Hippocampal formation (tissue), 2 donors: ENCODE data around the gene HCN3.
"Not testable (repeated sequence)": the region's sequence is repeated elsewhere in the genome, so short reads cannot be mapped to it uniquely, and the experiment has no call there.

Experiments
- DNase-seq, 2 donors: peaks; one replicate each; lab custom pipeline; 2025; lab: John Stamatoyannopoulos, UW

HCN3 gene

GRCh38 chr1:155284476-155284875 lies 7.2 kb downstream of the HCN3 start:
- no peak for DNase-seq

DNA sequence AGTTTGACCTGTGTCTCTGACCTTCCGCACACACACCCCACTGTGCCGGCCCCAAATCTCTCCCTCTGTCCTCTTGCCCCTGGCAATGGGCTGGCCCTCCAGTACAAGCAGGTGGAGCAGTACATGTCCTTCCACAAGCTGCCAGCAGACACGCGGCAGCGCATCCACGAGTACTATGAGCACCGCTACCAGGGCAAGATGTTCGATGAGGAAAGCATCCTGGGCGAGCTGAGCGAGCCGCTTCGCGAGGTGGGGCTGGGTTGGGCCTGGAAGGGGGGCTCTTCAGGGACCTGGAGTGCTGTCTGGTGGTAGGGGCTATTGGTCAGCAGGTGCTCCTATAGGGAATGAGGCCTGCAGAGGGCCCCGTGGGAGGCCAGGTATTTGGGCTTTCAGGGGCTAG lies 7.8 kb downstream of the HCN3 start:
- no peak for DNase-seq

GRCh38 chr1:155285631-155286044 lies 8.4 kb downstream of the HCN3 start:
- no peak for DNase-seq

- DNase-seq = no peak
Measured at GRCh38 chr1:155286544-155286943, 9.3 kb downstream of the HCN3 start.

DNA sequence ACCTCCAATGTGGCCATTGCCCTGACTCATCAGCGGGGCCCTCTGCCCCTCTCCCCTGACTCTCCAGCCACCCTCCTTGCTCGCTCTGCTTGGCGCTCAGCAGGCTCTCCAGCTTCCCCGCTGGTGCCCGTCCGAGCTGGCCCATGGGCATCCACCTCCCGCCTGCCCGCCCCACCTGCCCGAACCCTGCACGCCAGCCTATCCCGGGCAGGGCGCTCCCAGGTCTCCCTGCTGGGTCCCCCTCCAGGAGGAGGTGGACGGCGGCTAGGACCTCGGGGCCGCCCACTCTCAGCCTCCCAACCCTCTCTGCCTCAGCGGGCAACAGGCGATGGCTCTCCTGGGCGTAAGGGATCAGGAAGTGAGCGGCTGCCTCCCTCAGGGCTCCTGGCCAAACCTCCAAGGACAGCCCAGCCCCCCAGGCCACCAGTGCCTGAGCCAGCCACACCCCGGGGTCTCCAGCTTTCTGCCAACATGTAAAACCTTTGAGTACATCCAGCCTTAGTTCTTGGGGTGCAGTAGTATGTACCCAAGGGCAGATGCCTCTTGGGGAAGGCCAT lies 10.8 kb downstream of the HCN3 start:
- no peak for DNase-seq

- DNase-seq = not testable (repeated sequence)
Measured at GRCh38 chr1:155291006-155291405, 13.7 kb downstream of the HCN3 start.

DNA sequence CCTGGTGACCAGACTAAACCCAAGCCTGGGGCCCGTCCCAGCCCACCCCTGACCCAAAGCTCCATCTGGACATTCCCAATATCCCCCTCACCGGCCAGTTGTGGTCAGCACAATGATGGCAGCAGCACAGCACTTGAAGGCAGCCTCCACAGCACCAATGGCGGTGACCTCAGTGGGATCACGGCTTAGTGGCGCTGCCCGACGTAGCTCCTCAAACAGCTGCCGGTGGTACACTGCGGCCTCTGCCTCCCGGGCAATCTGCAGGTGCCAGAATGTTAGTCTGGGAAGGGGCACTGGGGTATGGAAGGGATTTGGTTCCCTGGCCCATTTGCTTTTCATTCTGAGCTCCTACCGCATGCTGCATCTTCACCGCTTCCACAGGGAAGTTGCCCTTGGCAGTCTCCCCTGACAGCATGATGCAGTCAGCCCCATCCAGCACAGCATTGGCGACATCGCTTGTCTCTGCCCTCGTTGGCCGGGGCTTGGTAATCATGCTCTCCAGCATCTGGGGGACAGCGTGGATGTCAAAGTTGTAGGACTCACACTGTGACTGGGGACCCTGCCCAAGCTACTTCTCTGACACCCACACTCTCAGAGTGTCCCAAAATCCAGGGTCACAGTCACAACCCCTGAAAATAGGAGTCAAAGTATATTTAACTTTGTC lies 16.0 kb downstream of the HCN3 start:
- no peak for DNase-seq

DNA sequence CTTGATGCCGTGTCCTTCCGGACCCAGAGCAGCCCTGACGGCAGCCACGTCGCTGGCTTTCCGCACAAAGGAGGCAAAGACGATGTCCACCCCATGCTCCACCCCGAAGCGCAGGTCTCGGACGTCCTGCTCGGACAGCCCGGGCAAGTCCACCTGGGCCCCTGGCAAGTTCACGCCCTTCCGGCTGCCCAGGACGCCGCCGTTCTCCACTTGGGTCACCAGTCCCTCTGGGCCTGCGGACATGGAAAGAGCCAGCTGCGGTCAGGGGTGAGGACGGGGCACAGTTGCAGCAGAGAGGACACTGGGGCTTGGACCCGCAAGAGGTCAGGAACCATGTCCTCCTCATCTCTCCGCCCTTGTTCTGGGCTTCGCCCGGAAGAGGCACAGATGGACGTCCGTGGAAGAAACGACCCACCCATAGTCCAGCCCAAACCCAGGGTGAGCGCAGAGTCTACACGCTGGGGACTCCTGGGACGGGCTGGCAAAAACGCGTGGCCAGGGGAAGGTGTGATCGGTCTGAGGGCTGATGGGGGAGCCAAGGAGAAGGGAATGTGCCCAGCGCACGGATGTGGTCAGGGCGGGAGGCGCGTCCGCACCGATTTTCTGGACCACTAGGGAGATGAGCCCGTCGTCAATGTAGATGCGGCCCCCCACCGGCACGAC lies 17.4 kb downstream of the HCN3 start:
- no peak for DNase-seq

DNA sequence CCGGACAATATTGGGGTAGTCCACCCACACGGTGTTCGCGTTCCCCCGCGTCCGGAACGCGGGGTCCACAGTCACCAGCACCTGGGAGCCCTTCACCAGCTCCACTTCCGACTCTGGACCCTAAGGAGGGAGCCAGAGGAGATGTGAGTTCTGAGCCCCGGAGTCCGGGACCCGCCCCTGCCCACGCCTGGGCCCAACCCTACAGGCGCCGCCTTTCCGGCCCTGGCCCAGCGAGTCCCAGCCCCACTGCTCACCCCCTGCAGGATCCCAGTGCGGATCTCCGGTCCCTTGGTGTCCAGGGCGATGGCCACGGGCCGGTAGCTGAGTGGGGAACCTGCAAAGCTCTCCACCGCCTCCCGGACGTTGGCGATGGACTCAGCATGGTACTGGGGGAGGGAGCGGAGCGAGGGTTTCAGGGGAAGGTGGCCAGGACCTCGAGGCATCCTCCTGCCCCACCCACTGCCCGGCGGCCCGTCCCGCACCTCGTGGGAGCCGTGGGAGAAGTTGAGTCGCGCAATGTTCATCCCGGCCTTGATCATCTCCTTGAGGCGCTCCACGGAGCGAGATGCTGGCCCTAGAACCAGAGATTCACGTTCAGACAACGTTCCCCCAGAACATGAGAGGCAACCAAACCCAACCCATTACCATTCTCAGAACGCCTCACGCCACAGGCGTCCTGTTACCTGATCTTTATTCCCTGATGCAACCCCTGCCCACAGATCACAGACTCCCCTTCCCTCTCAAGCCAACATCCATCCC lies 18.1 kb downstream of the HCN3 start:
- DNase-seq = no peak

DNA sequence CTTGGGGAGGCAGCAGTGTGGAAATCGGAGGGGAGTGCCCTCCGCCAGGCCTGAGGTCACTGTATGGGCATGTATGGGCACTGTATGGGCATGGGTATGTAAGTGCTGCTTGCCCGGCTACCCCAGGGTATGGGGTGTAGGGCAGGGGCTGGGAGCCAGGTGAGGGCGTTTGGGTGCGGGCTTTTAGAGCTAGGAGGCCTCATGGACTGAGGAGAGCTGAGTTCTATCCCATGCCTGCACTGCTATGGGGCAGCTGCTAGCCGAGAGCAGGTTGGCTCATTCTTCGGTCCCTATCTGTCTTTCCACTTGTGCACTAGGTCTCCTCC lies 18.6 kb downstream of the HCN3 start:
- no peak for DNase-seq

DNA sequence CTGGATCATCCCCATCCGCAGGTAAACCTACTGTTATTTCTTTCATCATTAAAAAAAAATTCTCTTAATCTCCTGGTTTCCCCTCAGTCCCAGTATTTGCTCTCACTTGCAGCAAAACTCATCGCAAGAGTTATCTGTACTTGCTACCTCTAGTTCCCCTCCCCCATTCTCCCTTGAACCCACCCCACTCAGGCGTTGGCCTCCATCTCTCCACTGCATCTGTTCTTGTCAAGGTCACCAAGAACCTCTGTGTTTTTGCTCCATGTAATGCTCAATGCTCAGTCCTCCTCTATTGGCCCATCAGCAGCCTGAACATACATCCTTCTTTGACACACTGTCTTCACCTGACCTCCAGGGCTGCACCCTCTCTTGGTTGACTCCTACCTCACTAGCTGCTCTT lies 19.4 kb downstream of the HCN3 start:
- DNase-seq = no peak

GRCh38 chr1:155297384-155297783 lies 20.1 kb downstream of the HCN3 start:
- DNase-seq = no peak

- no peak for DNase-seq
Measured at GRCh38 chr1:155300024-155300423, 22.8 kb downstream of the HCN3 start.

DNA sequence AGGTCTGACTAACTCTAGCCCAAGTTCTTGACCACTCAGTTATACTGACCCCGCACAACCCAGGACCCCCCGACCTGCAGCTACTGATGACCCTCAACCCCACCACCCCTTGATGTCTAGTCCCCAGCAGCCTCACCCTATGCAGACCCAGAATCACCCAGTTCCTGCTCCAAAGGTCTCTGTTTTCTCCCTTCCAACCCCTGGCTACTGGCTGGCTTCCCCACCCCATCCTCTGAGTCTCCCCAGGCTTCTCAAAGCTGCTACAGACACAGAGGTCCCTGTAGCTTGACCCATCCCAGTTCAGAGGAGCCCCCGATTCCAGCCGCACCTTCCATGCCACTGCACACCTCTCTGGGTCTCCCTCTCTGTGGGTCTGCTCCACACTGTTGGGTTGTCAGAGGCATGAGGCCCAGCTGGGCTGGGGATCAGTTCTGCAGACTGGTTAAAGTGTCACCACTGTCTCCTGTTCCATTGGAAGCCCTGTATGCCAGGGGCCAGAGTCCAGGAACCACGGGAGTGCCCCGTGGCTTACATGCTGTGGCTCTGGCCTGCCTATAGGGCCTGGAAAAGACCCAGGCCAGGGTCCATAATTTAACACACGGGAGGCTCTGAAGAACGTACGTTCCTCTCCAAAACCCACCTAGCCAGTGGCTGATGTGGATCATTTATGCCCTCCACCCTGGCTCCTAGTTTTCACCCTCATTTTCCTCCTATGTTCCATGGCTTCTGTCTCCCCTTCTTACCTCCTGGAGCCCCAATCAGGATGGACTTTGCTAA lies 23.5 kb downstream of the HCN3 start:
- DNase-seq = no peak

DNA sequence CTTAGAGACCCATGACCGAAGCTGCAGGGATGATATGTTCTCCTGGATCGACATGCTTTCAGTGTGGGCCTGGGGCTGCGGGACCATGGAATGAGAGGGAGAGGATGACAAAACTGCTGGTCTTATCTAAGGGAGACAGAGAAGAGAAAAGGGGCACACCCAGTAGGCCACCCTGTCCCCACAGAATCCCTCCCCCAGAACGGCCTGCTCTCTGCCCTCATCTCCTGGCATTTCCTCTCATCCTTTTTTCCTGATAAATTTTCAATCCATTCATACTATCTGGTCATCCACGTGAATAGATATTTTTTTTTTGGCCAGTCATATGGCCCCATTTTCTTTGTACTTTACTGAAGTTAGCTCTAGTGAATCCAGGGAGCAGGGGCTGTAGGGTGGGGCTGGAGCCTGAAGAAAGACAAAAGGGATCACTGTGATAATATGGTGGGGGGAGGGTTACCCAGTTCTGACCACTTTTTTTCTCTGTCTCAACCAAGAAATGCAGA lies 24.1 kb downstream of the HCN3 start, which contains the start of gene PKLR:
Gene PKLR (minus strand): TSS at position 97 of the 500 bp plus-strand sequence. CDS start 43 bp downstream, at position 54.
- DNase-seq = no peak

- no peak for DNase-seq
Measured at GRCh38 chr1:155304558-155305063, 27.3 kb downstream of the HCN3 start.

DNA sequence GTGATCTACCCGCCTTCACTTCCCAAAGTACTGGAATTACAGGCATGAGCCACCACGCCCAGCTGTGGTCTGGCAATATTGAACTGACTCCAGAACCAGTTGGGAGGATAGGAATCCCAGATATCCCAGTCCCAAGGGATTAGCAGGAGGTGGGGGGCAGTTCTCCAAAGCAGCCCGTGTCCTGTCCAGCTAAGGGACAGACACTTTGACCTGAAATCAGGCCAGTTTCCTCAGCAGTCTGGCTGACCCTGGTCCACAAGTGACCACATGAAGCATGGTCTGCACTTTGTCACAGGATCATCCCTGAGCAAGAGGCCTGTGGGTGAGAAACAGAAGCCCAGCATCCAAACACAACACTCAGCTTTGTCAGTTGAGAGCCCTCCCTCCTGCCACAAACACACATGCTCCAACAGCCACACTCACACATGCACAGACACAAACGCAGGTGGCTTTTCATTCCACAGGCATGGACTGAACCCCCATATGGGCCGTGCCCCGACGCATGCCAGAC lies 28.7 kb downstream of the HCN3 start:
- no peak for DNase-seq

DNA sequence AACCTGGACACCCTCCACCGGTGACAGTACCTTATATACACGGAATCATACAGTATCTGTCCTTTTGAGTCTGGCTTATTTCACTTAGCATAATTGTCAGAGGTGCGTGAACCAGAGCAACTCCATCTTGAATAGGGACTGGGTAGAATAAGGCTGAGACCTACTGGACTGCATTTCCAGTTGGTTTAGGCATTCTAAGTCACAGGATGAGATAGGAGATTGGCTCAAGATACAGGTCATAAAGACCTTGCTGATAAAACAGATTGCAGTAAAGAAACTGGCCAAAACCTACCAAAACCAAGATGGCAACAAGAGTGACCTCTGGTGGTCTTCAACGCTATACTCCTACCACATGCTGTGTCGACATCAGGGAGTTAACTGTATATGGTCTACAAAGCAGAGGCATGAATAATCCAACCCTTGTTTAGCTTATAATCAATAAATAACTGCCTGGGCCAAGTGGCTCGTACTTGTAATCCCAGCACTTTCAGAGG lies 30.0 kb downstream of the HCN3 start:
- no peak for DNase-seq

- DNase-seq = peak; percentile 98 to 99
Measured at GRCh38 chr1:155308493-155309422, 31.5 kb downstream of the HCN3 start, which contains the start of gene FDPS. FDPS (plus strand) TSS chr1:155308866; CDS start chr1:155309790, 924 bp downstream.
